OCI-LY7 (cell line): ENCODE results near the gene PRKCA. TPM values are rescaled to one million over a fixed set of nuclear protein-coding genes. Genes with fewer than 3 reads are reported as not detected.
"Not testable (repeated sequence)": the region's sequence is repeated elsewhere in the genome, so short reads cannot be mapped to it uniquely, and the experiment has no call there.

ENCODE experiments used
- BruUV-seq: library from RNA; stranded (reverse); fragments of 400-500 nt; replicated peaks from 2 replicates; lab custom pipeline; 2021; lab: Mats Ljungman, UMichigan
- CTCF ChIA-PET: fragments of 300-600 bp; sonication (Branson Sonifier 250); formaldehyde crosslinking; loops from one replicate; lab custom pipeline; 2022; ENCODE audit warnings: antibody characterized with exemption; ENCODE audit not compliant: unreplicated experiment; lab: Charles Lee
- POLR2A ChIA-PET: fragments of 300-600 bp; sonication (Branson Sonifier 250); formaldehyde crosslinking; loops from one replicate; lab custom pipeline; 2022; ENCODE audit warnings: antibody characterized with exemption; lab: Charles Lee
- DNase-seq: peaks from one replicate; pipeline ENCODE4 v3.0.0-alpha.2; 2015; ENCODE audit warnings: low spot score
- H2AFZ ChIP-seq: fragments of 200-600 bp; sonication (generic), shearing (Covaris generic); 2 replicates; pipeline ENCODE4 v1.6.1; 2014; ENCODE audit warnings: mild to moderate bottlenecking, antibody characterized with exemption, low read length, moderate library complexity
- H3K27ac ChIP-seq: fragments of 200-600 bp; sonication (generic); 2 replicates; pipeline ENCODE4 v1.5.1; 2014; ENCODE audit warnings: mixed run types, low read depth, mild to moderate bottlenecking, moderate library complexity, low read length, inconsistent platforms; ENCODE audit not compliant: poor library complexity, severe bottlenecking
- H3K36me3 ChIP-seq: fragments of 200-600 bp; sonication (generic); 2 replicates; pipeline ENCODE4 v1.6.1; 2014; ENCODE audit warnings: mild to moderate bottlenecking, antibody characterized with exemption, low read length, moderate library complexity, mixed read lengths; ENCODE audit not compliant: insufficient read depth
- H3K4me1 ChIP-seq: fragments of 200-600 bp; sonication (generic); 2 replicates; pipeline ENCODE4 v1.5.1; 2014; ENCODE audit warnings: mild to moderate bottlenecking, low read length; ENCODE audit not compliant: insufficient read depth, poor library complexity, severe bottlenecking
- H3K4me2 ChIP-seq: fragments of 200-600 bp; sonication (generic); 2 replicates; pipeline ENCODE4 v1.6.1; 2014; ENCODE audit warnings: mild to moderate bottlenecking, low read length
- H3K4me3 ChIP-seq: fragments of 200-600 bp; sonication (generic); 2 replicates; pipeline ENCODE4 v1.5.1; 2014; ENCODE audit warnings: mild to moderate bottlenecking, low read depth, low read length; ENCODE audit not compliant: poor library complexity, severe bottlenecking
- H3K79me2 ChIP-seq: fragments of 200-600 bp; sonication (generic); 2 replicates; pipeline ENCODE4 v1.6.1; 2016; ENCODE audit warnings: low read depth, mild to moderate bottlenecking, low read length, moderate library complexity, mixed read lengths; ENCODE audit not compliant: insufficient read depth
- H3K9me2 ChIP-seq: fragments of 200-600 bp; sonication (generic); 2 replicates; pipeline ENCODE4 v1.6.1; 2016; ENCODE audit warnings: mild to moderate bottlenecking, low read length, mixed read lengths; ENCODE audit not compliant: insufficient read depth
- H3K9me3 ChIP-seq: fragments of 200-600 bp; sonication (generic); 2 replicates; pipeline ENCODE4 v1.6.1; 2014; ENCODE audit warnings: mild to moderate bottlenecking, mixed run types, low read length, mixed read lengths
- H4K20me1 ChIP-seq: fragments of 200-600 bp; sonication (generic); 2 replicates; pipeline ENCODE4 v1.6.1; 2014; ENCODE audit warnings: mild to moderate bottlenecking, antibody characterized with exemption, low read length, moderate library complexity, mixed read lengths; ENCODE audit not compliant: insufficient read depth
- CTCF ChIP-seq: fragments of 200-600 bp; sonication (generic); conservative IDR thresholded peaks from 2 replicates; pipeline ENCODE4 v1.5.1; 2014; ENCODE audit warnings: mild to moderate bottlenecking, antibody characterized with exemption, low read length, moderate library complexity, mixed read lengths
- EZH2phosphoT487 ChIP-seq: fragments of 200-600 bp; sonication (generic); IDR thresholded peaks from 2 replicates; pipeline ENCODE4 v1.6.1; 2018; ENCODE audit warnings: low read depth, borderline replicate concordance, mild to moderate bottlenecking, mixed run types, antibody characterized with exemption, low read length, moderate library complexity, mixed read lengths
- intact Hi-C: fragments of 100-400 bp; cut with micrococcal nuclease; formaldehyde crosslinking; loops from one replicate; pipeline ENCODE4 v1.10.0; 2022; ENCODE audit not compliant: unreplicated experiment
- total RNA-seq, 2 experiments: library from RNA; depleted of rRNA in 1 of 2; stranded (reverse); fragments of >200 nt in 1 of 2; shearing (Covaris generic) in 1 of 2; gene quantifications; 2 replicates each; pipeline ENCODE4 v1.2.3, GENCODE V29; 2014 to 2022

The PRKCA gene
- total RNA-seq, 2 experiments from 2014 or later: 6.6 to 32.1 TPM

DNA sequence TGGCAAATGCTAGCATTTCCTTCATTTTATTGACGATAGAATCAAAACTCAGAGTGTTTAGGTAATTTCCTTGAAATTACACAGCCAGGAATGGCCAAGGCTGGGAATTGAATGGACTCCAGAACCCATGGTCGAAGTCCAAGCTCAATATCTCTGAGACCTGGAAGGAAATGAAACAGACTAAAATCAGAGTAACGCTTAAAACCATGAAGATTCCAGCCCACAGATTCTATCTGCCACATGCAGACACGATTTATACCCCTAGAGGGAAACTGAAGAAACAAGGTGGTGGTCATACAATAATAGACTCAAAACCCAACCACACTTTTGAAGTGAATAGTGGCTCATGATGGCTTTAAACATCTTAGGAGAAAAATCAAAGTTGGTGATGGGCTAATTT lies 95.6 kb downstream of the PRKCA start:
- no peaks in the 10 kb centered on the region for H3K9me3 ChIP-seq
- no peaks in the 10 kb centered on the region for H3K36me3 ChIP-seq
- no TSS peak for BruUV-seq
- no peaks in the 10 kb centered on the region for H3K9me2 ChIP-seq
- intact Hi-C loops: no loop called here
- DNase-seq: no peak
- no peak overlapping the region for H3K4me3 ChIP-seq
- no peak overlapping the region for H3K27ac ChIP-seq
- no peak overlapping the region for H3K4me2 ChIP-seq
- POLR2A ChIA-PET: interaction anchor here (0.7 to 0.8 kb wide), 3 partner anchors 17 to 92 kb away, joined by 3 read pairs; no protein-coding TSS in a partner anchor
- TF ChIP-seq EZH2phosphoT487 (no peak), CTCF (no peak)
- CTCF ChIA-PET: no interaction called here
- no peak overlapping the region for H2AFZ ChIP-seq
- H3K79me2 ChIP-seq: no peaks in the 10 kb centered on the region
- H3K4me1 ChIP-seq: no peaks in the 10 kb centered on the region
- H4K20me1 ChIP-seq: no peaks in the 10 kb centered on the region

- no peak for DNase-seq
- no peaks in the 10 kb centered on the region for H3K9me2 ChIP-seq
- intact Hi-C loops: no loop called here
- TF ChIP-seq EZH2phosphoT487 (no peak), CTCF (no peak)
- no peak overlapping the region for H3K4me3 ChIP-seq
- no peak overlapping the region for H2AFZ ChIP-seq
- H3K79me2 ChIP-seq: no peaks in the 10 kb centered on the region
- no peak overlapping the region for H3K4me2 ChIP-seq
- no peaks in the 10 kb centered on the region for H3K4me1 ChIP-seq
- no peaks in the 10 kb centered on the region for H3K9me3 ChIP-seq
- no peaks in the 10 kb centered on the region for H4K20me1 ChIP-seq
- ChIA-PET POLR2A (interaction anchor here (0.7 to 0.8 kb wide), 2 partner anchors 48 to 92 kb away, joined by 3 read pairs; no protein-coding TSS in a partner anchor), CTCF (no interaction called here)
- no peaks in the 10 kb centered on the region for H3K36me3 ChIP-seq
- BruUV-seq: no TSS peak
- no peak overlapping the region for H3K27ac ChIP-seq
These were observed 96.2 kb downstream of the PRKCA start for GRCh38 chr17:66398617-66399016.

DNA sequence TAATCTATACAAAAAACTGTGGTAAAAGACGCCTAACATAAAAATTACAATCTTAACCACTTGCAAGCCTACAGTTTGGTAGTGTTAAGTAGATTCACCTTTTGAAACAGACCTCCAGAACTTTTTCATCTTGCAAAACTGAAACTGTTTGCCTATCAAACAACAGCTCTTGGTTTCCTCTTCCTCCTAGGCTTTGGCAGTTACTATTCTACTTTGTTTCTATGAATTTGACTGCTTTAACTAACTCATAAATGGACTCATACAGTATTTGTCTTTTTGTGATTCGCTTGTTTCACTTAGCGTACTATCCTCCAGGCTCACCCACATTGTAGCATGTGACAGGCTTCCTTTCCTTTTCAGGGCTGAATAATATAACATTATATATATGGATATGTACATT lies 97.0 kb downstream of the PRKCA start:
- BruUV-seq: no TSS peak
- TF ChIP-seq EZH2phosphoT487: no peak
- TF ChIP-seq CTCF: no peak
- H3K4me1 ChIP-seq: no peaks in the 10 kb centered on the region
- no peaks in the 10 kb centered on the region for H3K9me2 ChIP-seq
- no peak for DNase-seq
- intact Hi-C loops: no loop called here
- no peak overlapping the region for H3K27ac ChIP-seq
- H3K4me2 ChIP-seq: no peak overlapping the region
- no peaks in the 10 kb centered on the region for H3K9me3 ChIP-seq
- H2AFZ ChIP-seq: no peak overlapping the region
- ChIA-PET POLR2A (no interaction called here), CTCF (no interaction called here)
- no peaks in the 10 kb centered on the region for H3K36me3 ChIP-seq
- no peaks in the 10 kb centered on the region for H3K79me2 ChIP-seq
- H3K4me3 ChIP-seq: no peak overlapping the region
- H4K20me1 ChIP-seq: no peaks in the 10 kb centered on the region

DNA sequence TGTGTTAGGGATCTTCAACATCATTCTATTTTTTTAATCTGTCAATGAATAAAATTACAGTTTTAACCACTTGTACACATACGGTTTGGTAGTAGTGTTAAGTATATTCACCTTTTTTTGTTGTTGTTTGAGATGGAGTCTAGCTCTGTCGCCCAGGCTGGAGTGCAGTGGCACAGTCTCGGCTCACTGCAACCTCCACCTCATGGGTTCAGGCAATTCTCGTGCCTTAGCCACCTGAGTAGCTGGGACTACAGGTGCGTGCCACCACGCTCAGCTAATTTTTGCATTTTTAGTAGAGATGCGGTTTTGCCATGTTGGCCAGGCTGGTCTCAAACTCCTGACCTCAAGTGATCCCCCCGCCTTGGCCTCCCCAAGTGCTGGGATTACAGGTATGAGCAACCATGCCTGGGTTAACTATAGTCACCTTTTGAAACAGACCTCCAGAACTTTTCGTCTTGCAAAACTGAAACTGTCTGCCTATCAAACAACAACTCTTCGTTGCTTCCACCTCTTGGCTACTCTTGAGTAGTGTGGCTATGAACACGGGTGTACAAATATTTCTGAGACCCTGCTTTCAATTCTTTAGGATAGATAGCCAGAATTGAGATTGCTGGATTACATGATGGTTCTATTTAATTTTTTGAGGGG lies 97.8 kb downstream of the PRKCA start:
- H3K4me1 ChIP-seq, POLR2A ChIA-PET, DNase-seq, CTCF ChIA-PET, H3K36me3 ChIP-seq, H3K4me3 ChIP-seq, H4K20me1 ChIP-seq, H3K9me3 ChIP-seq, intact Hi-C loops, H3K79me2 ChIP-seq, BruUV-seq, H3K27ac ChIP-seq, H3K9me2 ChIP-seq, H3K4me2 ChIP-seq, H2AFZ ChIP-seq: not testable (repeated sequence)
